ENCODE measurements around the gene GATA3.

Gene GATA3

GRCh38 chr10:8114741-8115617, 60.5 kb downstream of the GATA3 start:
- no peak overlapping the region for H3K4me2 ChIP-seq (ENCODE audit: low read length)
- H3K36me3 ChIP-seq (ENCODE audit: insufficient read depth, low read length): no peaks in the 10 kb centered on the region
- H3K9ac ChIP-seq (ENCODE audit: low read depth, low read length): no peak overlapping the region
- H3K27me3 ChIP-seq (ENCODE audit: control insufficient read depth, insufficient read depth, low read length): no peaks in the 10 kb centered on the region
- no peak overlapping the region for H3K4me3 ChIP-seq (ENCODE audit: low read length)
- H3K4me1 ChIP-seq (ENCODE audit: control insufficient read depth, insufficient read depth, low read length): no peaks in the 10 kb centered on the region
- no peaks in the 10 kb centered on the region for H3K9me3 ChIP-seq (replicated peaks; ENCODE audit: low read length)

- no peaks in the 10 kb centered on the region for H3K27me3 ChIP-seq (ENCODE audit: control insufficient read depth, insufficient read depth, low read length)
Measured at GRCh38 chr10:8115618-8115980, 61.1 kb downstream of the GATA3 start.

GRCh38 chr10:8116474-8116873, 62.0 kb downstream of the GATA3 start:
- Histone ChIP-seq H3K4me2 (ENCODE audit: low read length) (no peak overlapping the region), H3K4me3 (ENCODE audit: low read length) (no peak overlapping the region), H3K27me3 (ENCODE audit: control insufficient read depth, insufficient read depth, low read length) (no peaks in the 10 kb centered on the region), H3K9me3 (replicated peaks; ENCODE audit: low read length) (no peaks in the 10 kb centered on the region), H3K4me1 (ENCODE audit: control insufficient read depth, insufficient read depth, low read length) (no peaks in the 10 kb centered on the region), H3K9ac (ENCODE audit: low read depth, low read length) (no peak overlapping the region), H3K36me3 (ENCODE audit: insufficient read depth, low read length) (no peaks in the 10 kb centered on the region)

More at GRCh38 chr10:8115618-8115980, 61.1 kb downstream of the GATA3 start:
- Histone ChIP-seq H3K9me3 (replicated peaks; ENCODE audit: low read length) (no peaks in the 10 kb centered on the region), H3K9ac (ENCODE audit: low read depth, low read length) (no peak overlapping the region), H3K4me1 (ENCODE audit: control insufficient read depth, insufficient read depth, low read length) (no peaks in the 10 kb centered on the region), H3K4me3 (ENCODE audit: low read length) (no peak overlapping the region), H3K36me3 (ENCODE audit: insufficient read depth, low read length) (no peaks in the 10 kb centered on the region), H3K4me2 (ENCODE audit: low read length) (no peak overlapping the region)

GRCh38 chr10:8116926-8117493, 62.5 kb downstream of the GATA3 start:
- Histone ChIP-seq H3K4me3 (ENCODE audit: low read length) (no peak overlapping the region), H3K9ac (ENCODE audit: low read depth, low read length) (no peak overlapping the region), H3K27me3 (ENCODE audit: control insufficient read depth, insufficient read depth, low read length) (no peaks in the 10 kb centered on the region), H3K4me2 (ENCODE audit: low read length) (no peak overlapping the region), H3K4me1 (ENCODE audit: control insufficient read depth, insufficient read depth, low read length) (no peaks in the 10 kb centered on the region), H3K9me3 (replicated peaks; ENCODE audit: low read length) (no peaks in the 10 kb centered on the region), H3K36me3 (ENCODE audit: insufficient read depth, low read length) (no peaks in the 10 kb centered on the region)

GRCh38 chr10:8121201-8121890, 66.9 kb downstream of the GATA3 start:
- Histone ChIP-seq H3K4me1 (ENCODE audit: control insufficient read depth, insufficient read depth, low read length) (no peaks in the 10 kb centered on the region), H3K27me3 (ENCODE audit: control insufficient read depth, insufficient read depth, low read length) (no peaks in the 10 kb centered on the region), H3K4me3 (ENCODE audit: low read length) (no peak overlapping the region), H3K4me2 (ENCODE audit: low read length) (no peak overlapping the region), H3K9ac (ENCODE audit: low read depth, low read length) (no peak overlapping the region), H3K36me3 (ENCODE audit: insufficient read depth, low read length) (no peaks in the 10 kb centered on the region), H3K9me3 (replicated peaks; ENCODE audit: low read length) (no peaks in the 10 kb centered on the region)

GRCh38 chr10:8122611-8123369, 68.3 kb downstream of the GATA3 start:
- no peaks in the 10 kb centered on the region for H3K9me3 ChIP-seq (replicated peaks; ENCODE audit: low read length)
- no peak overlapping the region for H3K9ac ChIP-seq (ENCODE audit: low read depth, low read length)
- H3K36me3 ChIP-seq (ENCODE audit: insufficient read depth, low read length): no peaks in the 10 kb centered on the region
- H3K4me2 ChIP-seq (ENCODE audit: low read length): no peak overlapping the region
- H3K4me1 ChIP-seq (ENCODE audit: control insufficient read depth, insufficient read depth, low read length): no peaks in the 10 kb centered on the region
- no peaks in the 10 kb centered on the region for H3K27me3 ChIP-seq (ENCODE audit: control insufficient read depth, insufficient read depth, low read length)
- H3K4me3 ChIP-seq (ENCODE audit: low read length): no peak overlapping the region

- no peak overlapping the region for H3K4me3 ChIP-seq (ENCODE audit: low read length)
- H3K36me3 ChIP-seq (ENCODE audit: insufficient read depth, low read length): no peaks in the 10 kb centered on the region
- H3K9me3 ChIP-seq (replicated peaks; ENCODE audit: low read length): no peaks in the 10 kb centered on the region
- H3K4me2 ChIP-seq (ENCODE audit: low read length): no peak overlapping the region
- no peaks in the 10 kb centered on the region for H3K4me1 ChIP-seq (ENCODE audit: control insufficient read depth, insufficient read depth, low read length)
- no peak overlapping the region for H3K9ac ChIP-seq (ENCODE audit: low read depth, low read length)
- H3K27me3 ChIP-seq (ENCODE audit: control insufficient read depth, insufficient read depth, low read length): no peaks in the 10 kb centered on the region
Measured at GRCh38 chr10:8124436-8124835, 69.9 kb downstream of the GATA3 start.
